ENCODE measurements around the gene UAP1L1. TPM values are rescaled to one million over a fixed set of nuclear protein-coding genes. Genes with fewer than 3 reads are reported as not detected.

UAP1L1 gene
- polyA plus RNA-seq, 2 of the 4 experiments (the other 2 are of a cell fraction): 1.2 to 7.8 TPM

DNA sequence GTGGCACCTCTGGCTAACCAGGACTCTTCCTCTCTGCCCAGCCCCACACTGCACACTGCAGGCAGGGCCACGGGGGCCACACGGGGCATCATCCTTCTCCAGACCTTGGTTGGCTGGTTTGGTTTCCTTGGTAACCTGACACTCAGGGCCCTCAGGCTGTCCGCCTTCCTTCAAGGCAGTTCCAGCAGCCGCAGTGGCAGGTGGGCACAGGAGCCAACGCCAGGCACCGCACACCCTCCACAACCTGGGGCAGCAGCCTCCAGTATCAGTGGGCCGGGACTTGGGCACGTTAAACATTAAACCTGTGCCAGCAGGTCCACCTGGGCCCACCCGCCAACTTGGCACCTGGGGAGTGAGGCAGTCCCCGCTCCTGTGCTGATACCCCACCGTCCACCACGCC lies 33.3 kb upstream of the UAP1L1 start (continued):
- no peak for TF ChIP-seq RCOR1 (IDR thresholded peaks at IDR 0.05; ENCODE audit: low read depth, low read length)
- no peak for TF ChIP-seq CHD4 (IDR thresholded peaks at IDR 0.05; ENCODE audit: borderline replicate concordance)

DNA sequence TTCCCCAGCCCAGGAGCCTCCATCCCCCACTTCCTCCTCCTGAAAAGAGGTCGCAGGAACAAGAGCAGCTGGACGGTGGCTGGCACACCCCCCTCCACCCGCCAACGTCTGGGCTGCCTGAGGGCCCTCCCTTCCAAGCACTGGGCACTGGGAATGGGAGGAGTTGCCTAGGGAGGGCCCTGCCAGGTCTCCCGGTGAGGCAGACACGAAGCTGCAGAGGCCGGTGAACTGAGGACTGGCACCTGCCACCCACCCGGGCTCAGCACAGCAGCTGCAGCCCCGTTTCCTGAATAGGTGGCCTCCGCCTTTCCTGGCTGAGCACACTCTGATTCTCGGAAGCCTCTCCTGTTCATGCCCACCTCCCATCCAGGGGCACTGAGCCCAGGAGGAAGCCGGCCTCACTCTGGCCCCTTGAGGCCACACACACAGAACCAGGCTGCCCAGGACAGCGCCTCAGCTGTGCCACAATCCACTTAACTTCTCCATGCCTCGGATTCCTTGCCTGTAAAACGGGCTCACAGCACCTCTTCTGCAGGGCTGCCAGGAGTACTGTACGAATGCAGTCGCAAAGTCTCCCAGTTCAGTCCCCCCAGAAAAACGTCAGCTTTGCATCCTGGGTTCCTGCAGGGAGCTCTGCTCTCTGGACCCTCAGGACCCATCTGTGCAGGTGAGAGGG lies 32.7 kb upstream of the UAP1L1 start:
- DNase-seq (ENCODE audit: low read depth in 1 of 2, low spot score in 1 of 2) (no peak), ATAC-seq (0 out of 6 replicates have a peak, but pooled peaks of 1 of the 2 experiments have one; percentile 2), FAIRE-seq (no peak)
- H3K4me1 ChIP-seq: peaks cover 15% of the 10 kb centered on the region
- peak overlapping the region; percentile 98 for H3K4me2 ChIP-seq
- ChIA-PET POLR2A (no interaction called here), CTCF (interaction anchor here (0.6 to 12.7 kb wide), 11 partner anchors 9 to 97 kb away, joined by 3 to 207 read pairs (median 4); partner anchors contain the start of genes ABCA2 and SAPCD2)
- peak overlapping the region; percentile 71 for H3K4me3 ChIP-seq
- peak overlapping the region in 1 of 2 experiments; percentile 92; a peak in 4 of 6 replicates for H3K27ac ChIP-seq
- no peak for TF ChIP-seq TFCP2L1 (CRISPR knock-in tag; IDR thresholded peaks at IDR 0.05)
- TF ChIP-seq RAD21 (conservative IDR thresholded peaks at IDR 0.05 in 1 of 2, IDR thresholded peaks at IDR 0.05 in 1 of 2): no peak
- no peak for TF ChIP-seq CBX2 (IDR thresholded peaks at IDR 0.05; ENCODE audit: borderline replicate concordance, low read depth)
- TF ChIP-seq RFX5 (IDR thresholded peaks at IDR 0.05): no peak
- no peak for TF ChIP-seq ZNF302 (CRISPR knock-in tag; IDR thresholded peaks at IDR 0.05)
- no peak for TF ChIP-seq GATA3 (IDR thresholded peaks at IDR 0.05; ENCODE audit: borderline replicate concordance)
- no peak for TF ChIP-seq MAZ (IDR thresholded peaks at IDR 0.05; ENCODE audit: borderline replicate concordance, low read depth, low read length)
- TF ChIP-seq TP53 (CRISPR knock-in tag; IDR thresholded peaks at IDR 0.05): no peak
- no peak for TF ChIP-seq RARB (CRISPR knock-in tag; IDR thresholded peaks at IDR 0.05)
- no peak for TF ChIP-seq HDAC2 (IDR thresholded peaks at IDR 0.05)
- no peak for TF ChIP-seq MYC (IDR thresholded peaks at IDR 0.05; ENCODE audit: borderline replicate concordance, low read length)
- TF ChIP-seq, protein P1, sequence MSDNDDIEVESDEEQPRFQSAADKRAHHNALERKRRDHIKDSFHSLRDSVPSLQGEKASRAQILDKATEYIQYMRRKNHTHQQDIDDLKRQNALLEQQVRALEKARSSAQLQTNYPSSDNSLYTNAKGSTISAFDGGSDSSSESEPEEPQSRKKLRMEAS (IDR thresholded peaks at IDR 0.05): no peak
- no peak for TF ChIP-seq CEBPB (IDR thresholded peaks at IDR 0.05)
- TF ChIP-seq EHF (CRISPR knock-in tag; IDR thresholded peaks at IDR 0.05): no peak
- TF ChIP-seq, protein P2, sequence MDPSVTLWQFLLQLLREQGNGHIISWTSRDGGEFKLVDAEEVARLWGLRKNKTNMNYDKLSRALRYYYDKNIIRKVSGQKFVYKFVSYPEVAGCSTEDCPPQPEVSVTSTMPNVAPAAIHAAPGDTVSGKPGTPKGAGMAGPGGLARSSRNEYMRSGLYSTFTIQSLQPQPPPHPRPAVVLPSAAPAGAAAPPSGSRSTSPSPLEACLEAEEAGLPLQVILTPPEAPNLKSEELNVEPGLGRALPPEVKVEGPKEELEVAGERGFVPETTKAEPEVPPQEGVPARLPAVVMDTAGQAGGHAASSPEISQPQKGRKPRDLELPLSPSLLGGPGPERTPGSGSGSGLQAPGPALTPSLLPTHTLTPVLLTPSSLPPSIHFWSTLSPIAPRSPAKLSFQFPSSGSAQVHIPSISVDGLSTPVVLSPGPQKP (IDR thresholded peaks at IDR 0.05; ENCODE audit: low read depth, low read length): no peak
- no peak for TF ChIP-seq KDM5A (IDR thresholded peaks at IDR 0.05)
- TF ChIP-seq, protein P3, sequence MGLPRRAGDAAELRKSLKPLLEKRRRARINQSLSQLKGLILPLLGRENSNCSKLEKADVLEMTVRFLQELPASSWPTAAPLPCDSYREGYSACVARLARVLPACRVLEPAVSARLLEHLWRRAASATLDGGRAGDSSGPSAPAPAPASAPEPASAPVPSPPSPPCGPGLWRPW (IDR thresholded peaks at IDR 0.05): no peak
- TF ChIP-seq FOXS1 (CRISPR knock-in tag; IDR thresholded peaks at IDR 0.05): no peak
- no peaks in the 10 kb centered on the region for H3K9me3 ChIP-seq
- 67% methylated on average over 14 of the region's 18 CpGs for WGBS (ENCODE audit: missing lambda C conversion rate)

DNA sequence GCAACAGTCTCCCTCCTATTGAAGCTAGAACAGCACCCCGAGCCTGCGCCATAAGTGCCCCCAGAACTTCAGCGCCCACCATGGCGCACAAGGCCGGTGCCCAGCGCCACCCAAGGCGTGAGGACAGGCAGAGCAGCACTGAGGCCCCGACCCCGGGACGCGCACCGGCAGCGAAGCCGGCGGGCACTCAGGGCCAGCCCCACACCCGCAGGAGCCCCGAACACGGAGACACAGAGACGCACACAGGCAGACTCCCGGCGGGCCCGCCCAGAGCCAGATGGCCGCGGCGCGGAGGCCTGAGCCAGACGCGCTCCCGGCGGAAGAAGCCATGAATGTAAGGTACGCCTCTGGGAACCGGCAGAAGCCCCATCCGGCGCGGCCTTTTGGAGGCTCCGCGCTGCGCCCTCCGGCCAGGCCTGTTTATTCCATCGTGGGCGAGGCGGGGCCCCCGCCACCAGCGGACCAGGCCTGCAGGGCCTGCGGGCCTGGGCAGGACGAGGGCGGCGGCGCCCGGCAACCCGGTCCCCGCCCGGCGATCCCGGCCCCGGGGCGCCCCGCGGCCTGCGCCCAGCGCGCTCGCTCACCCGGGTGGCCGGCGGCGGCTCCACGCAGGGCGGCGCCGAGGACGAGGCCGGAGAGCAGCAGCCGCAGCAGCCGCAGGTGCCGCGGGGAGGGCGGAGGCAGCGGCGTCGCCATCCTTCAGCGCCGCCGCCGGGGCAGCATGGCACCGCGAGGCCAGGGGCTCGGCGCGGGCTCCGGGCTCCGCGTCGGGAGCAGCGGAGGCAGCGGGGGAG lies 31.8 kb upstream of the UAP1L1 start:
- Histone ChIP-seq H3K9me3 (no peaks in the 10 kb centered on the region), H3K4me1 (peaks cover 15% of the 10 kb centered on the region), H3K4me3 (peak overlapping the region; percentile 71), H3K27ac (peak overlapping the region; percentile 77 to 92), H3K4me2 (peak overlapping the region; percentile 98)
- DNase-seq (ENCODE audit: low read depth in 1 of 2, low spot score in 1 of 2) (no peak), ATAC-seq (peak; percentile 19 to 31), FAIRE-seq (no peak)
- POLR2A ChIA-PET: interaction anchor here (1.2 kb wide), 1 partner anchor 25 kb away, joined by 4 read pairs; the partner anchor contains the start of gene SAPCD2
- TF ChIP-seq JUN (IDR thresholded peaks at IDR 0.05): peak in 1 of 2 experiments; percentile 49; a peak in 1 of 5 replicates
- TF ChIP-seq, protein P2 (IDR thresholded peaks at IDR 0.05; ENCODE audit: low read depth, low read length): no peak
- TF ChIP-seq, protein P4, sequence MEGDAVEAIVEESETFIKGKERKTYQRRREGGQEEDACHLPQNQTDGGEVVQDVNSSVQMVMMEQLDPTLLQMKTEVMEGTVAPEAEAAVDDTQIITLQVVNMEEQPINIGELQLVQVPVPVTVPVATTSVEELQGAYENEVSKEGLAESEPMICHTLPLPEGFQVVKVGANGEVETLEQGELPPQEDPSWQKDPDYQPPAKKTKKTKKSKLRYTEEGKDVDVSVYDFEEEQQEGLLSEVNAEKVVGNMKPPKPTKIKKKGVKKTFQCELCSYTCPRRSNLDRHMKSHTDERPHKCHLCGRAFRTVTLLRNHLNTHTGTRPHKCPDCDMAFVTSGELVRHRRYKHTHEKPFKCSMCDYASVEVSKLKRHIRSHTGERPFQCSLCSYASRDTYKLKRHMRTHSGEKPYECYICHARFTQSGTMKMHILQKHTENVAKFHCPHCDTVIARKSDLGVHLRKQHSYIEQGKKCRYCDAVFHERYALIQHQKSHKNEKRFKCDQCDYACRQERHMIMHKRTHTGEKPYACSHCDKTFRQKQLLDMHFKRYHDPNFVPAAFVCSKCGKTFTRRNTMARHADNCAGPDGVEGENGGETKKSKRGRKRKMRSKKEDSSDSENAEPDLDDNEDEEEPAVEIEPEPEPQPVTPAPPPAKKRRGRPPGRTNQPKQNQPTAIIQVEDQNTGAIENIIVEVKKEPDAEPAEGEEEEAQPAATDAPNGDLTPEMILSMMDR (IDR thresholded peaks at IDR 0.05): no peak
- 13% methylated on average over 30 of the region's 96 CpGs for WGBS (ENCODE audit: missing lambda C conversion rate)
- CTCF ChIA-PET: interaction anchor here (0.9 to 15.7 kb wide), 18 partner anchors 10 to 257 kb away, joined by 3 to 656 read pairs (median 6); partner anchors contain the start of genes ABCA2, C8G, FBXW5 and RNF224

Measured in A549 (cell line).